Fibroblast of lung (primary cell): ENCODE measurements around the gene RPL28.

Experiments used
- EZH2 ChIP-seq: IDR thresholded peaks from 2 replicates; pipeline ENCODE4 v1.5.1; 2012; ENCODE audit warnings: low read length, control low read depth, mild to moderate bottlenecking; ENCODE audit errors: missing control alignments
- TF ChIP-seq, protein P1 (sequence below), 2 donors: IDR thresholded peaks in 1 of 2; conservative IDR thresholded peaks in 1 of 2; 1 replicate in 1 of 2; 2 replicates in 1 of 2; pipeline ENCODE4 v1.5.1; 2011 to 2012; ENCODE audit warnings: low read length in 2 of 2, control low read depth in 1 of 2, inconsistent platforms in 1 of 2, low read depth in 1 of 2, mild to moderate bottlenecking in 1 of 2

DNA sequence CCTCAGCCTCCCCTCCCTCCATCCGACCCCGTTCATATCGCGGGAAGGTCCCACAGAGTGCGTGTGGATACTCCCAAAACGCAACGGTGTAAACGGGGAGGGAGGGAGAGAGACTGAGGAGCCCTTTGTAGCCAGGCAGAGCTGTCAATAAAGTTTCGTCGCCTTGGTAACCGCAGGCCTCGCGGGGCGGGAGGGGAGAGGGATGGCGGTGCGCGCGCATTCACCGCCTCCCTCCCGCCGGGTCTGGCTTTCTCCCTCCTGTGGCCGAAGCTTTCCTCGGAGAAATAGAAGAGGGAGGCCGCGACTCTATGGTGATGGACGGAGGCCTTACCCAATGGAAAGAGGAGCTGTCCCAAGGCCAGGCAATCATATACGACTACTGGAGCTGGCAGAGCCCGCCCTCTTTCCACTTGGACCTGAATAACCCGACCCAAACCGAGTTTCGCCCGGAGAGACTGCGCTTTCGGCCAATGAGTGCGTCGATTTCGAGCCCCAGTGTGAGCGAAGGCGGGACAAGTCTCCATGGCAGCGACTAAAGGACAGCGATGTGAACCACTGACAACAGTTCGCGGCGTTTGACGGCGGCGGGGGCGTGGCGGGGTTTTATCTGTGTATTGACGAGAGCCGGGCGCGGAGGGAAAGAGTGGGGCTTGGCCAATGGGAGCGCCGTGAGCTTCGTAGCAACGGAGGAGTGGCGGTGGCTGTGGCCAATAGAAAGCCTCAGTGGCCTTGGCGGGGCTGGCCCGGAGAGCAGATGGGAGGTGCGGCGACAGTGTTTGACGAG lies 46.4 kb upstream of the RPL28 start, which contains the start of gene KMT5C:
- no peak for TF ChIP-seq EZH2
- TF ChIP-seq, protein P1, sequence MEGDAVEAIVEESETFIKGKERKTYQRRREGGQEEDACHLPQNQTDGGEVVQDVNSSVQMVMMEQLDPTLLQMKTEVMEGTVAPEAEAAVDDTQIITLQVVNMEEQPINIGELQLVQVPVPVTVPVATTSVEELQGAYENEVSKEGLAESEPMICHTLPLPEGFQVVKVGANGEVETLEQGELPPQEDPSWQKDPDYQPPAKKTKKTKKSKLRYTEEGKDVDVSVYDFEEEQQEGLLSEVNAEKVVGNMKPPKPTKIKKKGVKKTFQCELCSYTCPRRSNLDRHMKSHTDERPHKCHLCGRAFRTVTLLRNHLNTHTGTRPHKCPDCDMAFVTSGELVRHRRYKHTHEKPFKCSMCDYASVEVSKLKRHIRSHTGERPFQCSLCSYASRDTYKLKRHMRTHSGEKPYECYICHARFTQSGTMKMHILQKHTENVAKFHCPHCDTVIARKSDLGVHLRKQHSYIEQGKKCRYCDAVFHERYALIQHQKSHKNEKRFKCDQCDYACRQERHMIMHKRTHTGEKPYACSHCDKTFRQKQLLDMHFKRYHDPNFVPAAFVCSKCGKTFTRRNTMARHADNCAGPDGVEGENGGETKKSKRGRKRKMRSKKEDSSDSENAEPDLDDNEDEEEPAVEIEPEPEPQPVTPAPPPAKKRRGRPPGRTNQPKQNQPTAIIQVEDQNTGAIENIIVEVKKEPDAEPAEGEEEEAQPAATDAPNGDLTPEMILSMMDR (conservative IDR thresholded peaks at IDR 0.05 in 1 of 2, IDR thresholded peaks at IDR 0.05 in 1 of 2; ENCODE audit: low read depth in 1 of 2, low read length in 2 of 2): peak; percentile 29 to 34
